Measurements from ENCODE around the gene RNF212B. TPM values are rescaled to one million over a fixed set of nuclear protein-coding genes. Genes with fewer than 3 reads are reported as not detected.

RNF212B gene
- total RNA-seq, 1 experiment from 2014 or later, result 0.39 TPM

GRCh38 chr14:23302290-23303225, 64.8 kb downstream of the RNF212B start, which contains the start of gene PPP1R3E:
Gene PPP1R3E (minus strand): TSS chr14:23302859. CDS start chr14:23302576, 283 bp downstream.
- Histone ChIP-seq H2BK5ac (ENCODE audit: insufficient read length, low read length) (no peak within 1 kb of the TSS), H2BK15ac (ENCODE audit: low read depth, low read length) (no peak within 1 kb of the TSS), H2AFZ (ENCODE audit: low read length) (no peak within 1 kb of the TSS), H2BK120ac (ENCODE audit: low read depth, low read length, poor library complexity, severe bottlenecking) (no peak within 1 kb of the TSS), H3K4ac (ENCODE audit: low read depth, low read length) (no peak within 1 kb of the TSS), H3K4me1 (ENCODE audit: insufficient read depth, low read length) (no peaks in the 10 kb centered on the region), H3K23me2 (ENCODE audit: insufficient read length, low read depth, low read length, poor library complexity, severe bottlenecking) (peaks cover 25% of the 10 kb centered on the region), H2BK20ac (ENCODE audit: low read depth, low read length, poor library complexity, severe bottlenecking) (no peak within 1 kb of the TSS), H3T11ph (ENCODE audit: low read length) (no peak within 1 kb of the TSS), H4K20me1 (ENCODE audit: control insufficient read depth, insufficient read depth, insufficient read length) (no peaks in the 10 kb centered on the region), H2BK12ac (ENCODE audit: insufficient read length, low read depth, low read length) (no peak within 1 kb of the TSS), H2AK5ac (ENCODE audit: insufficient read length, low read length) (no peak within 1 kb of the TSS), H3K9me3 (ENCODE audit: control insufficient read depth, low read depth, low read length) (no peaks in the 10 kb centered on the region), H3K18ac (ENCODE audit: insufficient read length, low read depth, low read length) (peak within 1 kb of the TSS; percentile 67), H3K14ac (ENCODE audit: insufficient read depth, low read length) (no peak within 1 kb of the TSS), H3K79me1 (ENCODE audit: insufficient read depth, low read depth, low read length, poor library complexity, severe bottlenecking) (no peaks in the 10 kb centered on the region), H4K91ac (ENCODE audit: insufficient read length, low read depth, low read length) (no peak within 1 kb of the TSS), H3K56ac (ENCODE audit: insufficient read length, low read depth, low read length) (no peak within 1 kb of the TSS), H3K9ac (ENCODE audit: extremely low read depth, insufficient read length, low read length) (peak within 1 kb of the TSS; percentile 42), H4K5ac (ENCODE audit: insufficient read length, low read depth, low read length) (no peak within 1 kb of the TSS), H3K27ac (ENCODE audit: insufficient read length, low read depth, low read length) (no peak within 1 kb of the TSS), H3K27me3 (ENCODE audit: insufficient read depth, low read length) (peaks cover 2% of the 10 kb centered on the region; the same call in 1 of the 2 replicates), H3K23ac (ENCODE audit: insufficient read length, low read depth, low read length) (no peak within 1 kb of the TSS), H3K4me2 (ENCODE audit: insufficient read depth, insufficient read length, low read length) (peak within 1 kb of the TSS; percentile 88), H4K8ac (replicated peaks; ENCODE audit: insufficient read length, low read depth, low read length) (no peak within 1 kb of the TSS), H3K79me2 (ENCODE audit: insufficient read depth, low read length) (no peaks in the 10 kb centered on the region)
- WGBS (ENCODE audit: extremely low coverage, insufficient read length, low lambda C conversion rate), result no CpG with 5 or more reads among the region's 81 CpGs
- peak within 1 kb of the TSS; percentile 79 to 92 for H3K4me3 Mint-ChIP-seq
- H3K27me3 Mint-ChIP-seq (ENCODE audit: low read depth), result peaks cover 51% of the 10 kb centered on the region
- no peak for TF ChIP-seq CTCF (conservative IDR thresholded peaks at IDR 0.05)
- H3K4me1 Mint-ChIP-seq, result peaks cover 21 to 30% of the 10 kb centered on the region in 2 experiments
- peak; percentile 69 for DNase-seq
- peak within 1 kb of the TSS; percentile 74 to 91 (median 78); a peak in 6 of 7 replicates for H3K27ac Mint-ChIP-seq
- H3K36me3 Mint-ChIP-seq (ENCODE audit: insufficient read depth in 1 of 3, low read depth in 3 of 3), result peaks cover 2 to 11% (median 4%) of the 10 kb centered on the region in 3 experiments; a peak in 4 of 7 replicates
- H3K9me3 Mint-ChIP-seq, result no peaks in the 10 kb centered on the region
